ENCODE results near the gene PYGL.

Gene PYGL

GRCh38 chr14:50871228-50871627 is 73.1 kb downstream of the PYGL start:
- no peak for DNase-seq

- DNase-seq = no peak
These were observed 78.7 kb downstream of the PYGL start for GRCh38 chr14:50865391-50866076.

- DNase-seq = no peak
These were observed 79.3 kb downstream of the PYGL start for GRCh38 chr14:50864946-50865345.

GRCh38 chr14:50864237-50864636 is 80.0 kb downstream of the PYGL start:
- DNase-seq = no peak

- no peak for DNase-seq
These were observed 82.2 kb downstream of the PYGL start for GRCh38 chr14:50862036-50862570.

- peak in 1 of 2 experiments; percentile 15 for DNase-seq
These were observed 83.7 kb downstream of the PYGL start for GRCh38 chr14:50860478-50861086.

- DNase-seq = no peak
These were observed 85.0 kb downstream of the PYGL start for GRCh38 chr14:50859296-50859624.

- DNase-seq = no peak
These were observed 87.6 kb downstream of the PYGL start for GRCh38 chr14:50856660-50857059.

- DNase-seq = no peak
These were observed 88.7 kb downstream of the PYGL start for GRCh38 chr14:50855558-50855957.
